Measurements from ENCODE around the gene C6orf136. TPM values are rescaled to one million over a fixed set of nuclear protein-coding genes. Genes with fewer than 3 reads are reported as not detected.

The C6orf136 gene
- total and polyA plus RNA-seq, 9 of the 15 experiments (the other 6 are each of a cell fraction or from before 2014, with no cell fraction given) = 14.1 to 63.1 (median 18.4) TPM

- TF ChIP-seq HINFP (tag; conservative IDR thresholded peaks at IDR 0.05; ENCODE audit: low read depth) (no peak), CHD2 (IDR thresholded peaks at IDR 0.05; ENCODE audit: low read depth, low read length) (peak; percentile 91), SETDB1 (IDR thresholded peaks at IDR 0.05; ENCODE audit: low read length) (no peak), ADNP (tag; IDR thresholded peaks at IDR 0.05) (no peak), BRD4 (IDR thresholded peaks at IDR 0.05) (no peak), HEY1 (CRISPR knock-in tag; IDR thresholded peaks at IDR 0.05; ENCODE audit: borderline replicate concordance) (no peak), E2F8 (IDR thresholded peaks at IDR 0.05; ENCODE audit: low read depth, partially characterized antibody) (peak; percentile 80), CREB3 (tag; conservative IDR thresholded peaks at IDR 0.05; ENCODE audit: low read depth) (no peak), POLR2AphosphoS2 (IDR thresholded peaks at IDR 0.05; ENCODE audit: low read length) (no peak), KDM5B (IDR thresholded peaks at IDR 0.05; ENCODE audit: insufficient replicate concordance, low read depth, low read length) (no peak), HSF4 (CRISPR knock-in tag; IDR thresholded peaks at IDR 0.05; ENCODE audit: borderline replicate concordance) (no peak), NCOA4 (IDR thresholded peaks at IDR 0.05; ENCODE audit: partially characterized antibody) (no peak), ZBTB11 (CRISPR knock-in tag; IDR thresholded peaks at IDR 0.05) (peak; percentile 24 to 85 (median 45); a peak in 4 of 6 replicates), ZNF134 (CRISPR knock-in tag; conservative IDR thresholded peaks at IDR 0.05) (no peak), HDAC3 (IDR thresholded peaks at IDR 0.05; ENCODE audit: borderline replicate concordance, partially characterized antibody) (no peak), CSDE1 (IDR thresholded peaks at IDR 0.05) (peak in 1 of 2 experiments; percentile 71; a peak in 1 of 4 replicates), ZNF511 (CRISPR knock-in tag; IDR thresholded peaks at IDR 0.05) (peak; percentile 88; the same call in 1 of the 2 replicates)
Observed at GRCh38 chr6:30672445-30673253, 25.7 kb downstream of the C6orf136 start, which contains the start of gene DHX16 (continued).

Data from K562 (cell line).